DND-41 (cell line): ENCODE measurements around the gene FAM193A.

ENCODE experiments used
- ATAC-seq: fragments of 200-7000 bp; cut with Tn5 transposase; 3 replicates; pipeline ENCODE4 v1.9.1; 2021; ENCODE audit warnings: low read depth; ENCODE audit not compliant: insufficient read depth
- DNase-seq: peaks from one replicate; pipeline ENCODE4 v3.0.0-alpha.2; 2020
- H2AFZ ChIP-seq: 2 replicates; pipeline ENCODE4 v1.6.0; 2012; ENCODE audit warnings: low read depth, low read length
- H3K27ac ChIP-seq: 2 replicates; pipeline ENCODE4 v1.5.1; 2012; ENCODE audit warnings: low read length, inconsistent platforms
- H3K27me3 ChIP-seq: fragments of 200-600 bp; sonication (generic); 2 replicates; pipeline ENCODE4 v1.6.0; 2012; ENCODE audit warnings: low read length, mild to moderate bottlenecking, inconsistent platforms; ENCODE audit not compliant: insufficient read depth, poor library complexity
- H3K36me3 ChIP-seq: 2 replicates; pipeline ENCODE4 v1.5.1; 2012; ENCODE audit warnings: low read length, inconsistent platforms; ENCODE audit not compliant: insufficient read depth
- H3K4me1 ChIP-seq: 2 replicates; pipeline ENCODE4 v1.5.1; 2012; ENCODE audit warnings: mild to moderate bottlenecking, low read length; ENCODE audit not compliant: insufficient read depth
- H3K4me2 ChIP-seq: 2 replicates; pipeline ENCODE4 v1.6.0; 2012; ENCODE audit warnings: mild to moderate bottlenecking, moderate library complexity, low read length, inconsistent platforms; ENCODE audit not compliant: insufficient read depth
- H3K4me3 ChIP-seq, 2 experiments: fragments of 200-600 bp in 1 of 2; shearing (Covaris generic) in 1 of 2; 2 replicates each; pipeline ENCODE4 v1.5.1; 2012 to 2016; ENCODE audit warnings: inconsistent platforms in 2 of 2, low read length in 2 of 2, mild to moderate bottlenecking in 2 of 2, low read depth in 1 of 2, moderate library complexity in 1 of 2
- H3K79me2 ChIP-seq: 2 replicates; pipeline ENCODE4 v1.6.0; 2012; ENCODE audit warnings: low read length, inconsistent platforms; ENCODE audit not compliant: insufficient read depth
- H3K9ac ChIP-seq: 2 replicates; pipeline ENCODE4 v1.6.0; 2012; ENCODE audit warnings: low read depth, mild to moderate bottlenecking, inconsistent platforms, low read length, moderate library complexity
- H3K9me3 ChIP-seq: 2 replicates; pipeline ENCODE4 v1.5.1; 2012; ENCODE audit warnings: low read length, moderate library complexity, mild to moderate bottlenecking, inconsistent platforms; ENCODE audit not compliant: insufficient read depth, severe bottlenecking
- H4K20me1 ChIP-seq: 2 replicates; pipeline ENCODE4 v1.6.0; 2012; ENCODE audit warnings: low read length; ENCODE audit not compliant: insufficient read depth
- CTCF ChIP-seq: IDR thresholded peaks from 2 replicates; pipeline ENCODE4 v1.5.1; 2012; ENCODE audit warnings: borderline replicate concordance, low read length, moderate library complexity, mild to moderate bottlenecking; ENCODE audit not compliant: poor library complexity, severe bottlenecking; ENCODE audit errors: extremely low read depth
- EZH2 ChIP-seq: IDR thresholded peaks from 3 replicates; pipeline ENCODE4 v1.6.1; 2012; ENCODE audit warnings: borderline replicate concordance, low read depth, mild to moderate bottlenecking, moderate library complexity, low read length, inconsistent platforms; ENCODE audit not compliant: severe bottlenecking

FAM193A gene

GRCh38 chr4:2592572-2592971 is 56.1 kb downstream of the FAM193A start:
- no peak overlapping the region for H3K4me3 ChIP-seq
- H3K79me2 ChIP-seq = peaks cover 100% of the 10 kb centered on the region
- TF ChIP-seq CTCF = no peak
- TF ChIP-seq EZH2 = no peak
- no peak overlapping the region for H2AFZ ChIP-seq
- H3K4me1 ChIP-seq = no peaks in the 10 kb centered on the region
- H4K20me1 ChIP-seq = peaks cover 86% of the 10 kb centered on the region
- DNase-seq = no peak
- H3K36me3 ChIP-seq = peaks cover 24% of the 10 kb centered on the region
- peak; percentile 49; the same call in 1 of the 3 replicates for ATAC-seq
- no peak overlapping the region for H3K4me2 ChIP-seq
- H3K27me3 ChIP-seq = no peaks in the 10 kb centered on the region
- no peaks in the 10 kb centered on the region for H3K9me3 ChIP-seq
- no peak overlapping the region for H3K27ac ChIP-seq
- H3K9ac ChIP-seq = no peak overlapping the region

GRCh38 chr4:2593003-2593402 is 56.6 kb downstream of the FAM193A start:
- DNase-seq (no peak), ATAC-seq (0 out of 3 replicates have a peak, but pooled peaks have one; percentile 19)
- H3K4me2 ChIP-seq = no peak overlapping the region
- H3K36me3 ChIP-seq = peaks cover 26% of the 10 kb centered on the region
- H3K79me2 ChIP-seq = peaks cover 99% of the 10 kb centered on the region
- H3K4me3 ChIP-seq = no peak overlapping the region
- no peak overlapping the region for H3K9ac ChIP-seq
- H2AFZ ChIP-seq = no peak overlapping the region
- peaks cover 81% of the 10 kb centered on the region for H4K20me1 ChIP-seq
- TF ChIP-seq CTCF (no peak), EZH2 (no peak)
- no peaks in the 10 kb centered on the region for H3K9me3 ChIP-seq
- no peak overlapping the region for H3K27ac ChIP-seq
- H3K27me3 ChIP-seq = no peaks in the 10 kb centered on the region
- no peaks in the 10 kb centered on the region for H3K4me1 ChIP-seq

- no peak overlapping the region for H3K4me2 ChIP-seq
- peaks cover 85% of the 10 kb centered on the region for H4K20me1 ChIP-seq
- peaks cover 100% of the 10 kb centered on the region for H3K79me2 ChIP-seq
- H3K9me3 ChIP-seq = no peaks in the 10 kb centered on the region
- H3K9ac ChIP-seq = no peak overlapping the region
- H3K36me3 ChIP-seq = peaks cover 50% of the 10 kb centered on the region
- no peaks in the 10 kb centered on the region for H3K27me3 ChIP-seq
- ATAC-seq (no peak), DNase-seq (no peak)
- H2AFZ ChIP-seq = no peak overlapping the region
- H3K4me3 ChIP-seq = no peak overlapping the region
- TF ChIP-seq EZH2 = no peak
- TF ChIP-seq CTCF = no peak
- peak overlapping the region; percentile 19; the same call in 1 of the 2 replicates for H3K27ac ChIP-seq
- no peaks in the 10 kb centered on the region for H3K4me1 ChIP-seq
Observed at GRCh38 chr4:2595436-2595835, 59.0 kb downstream of the FAM193A start.
